H1 (cell line): ENCODE results near the gene SRRT. TPM values are rescaled to one million over a fixed set of nuclear protein-coding genes. Genes with fewer than 3 reads are reported as not detected.

Experiments
- ASH2L ChIP-seq: fragments of 200-600, 300-600 bp; sonication (generic); IDR thresholded peaks from one replicate; pipeline ENCODE4 v1.7.1; 2017; ENCODE audit warnings: low read length
- ATF2 ChIP-seq: IDR thresholded peaks from 2 replicates; pipeline ENCODE4 v1.6.1; 2012; ENCODE audit warnings: low read length, inconsistent platforms
- CBX8 ChIP-seq: fragments of 300-800, 300-1000 bp; sonication (generic); IDR thresholded peaks from 2 replicates; pipeline ENCODE4 v1.7.1; 2016; ENCODE audit warnings: low read depth, low read length, borderline replicate concordance
- CEBPB ChIP-seq: IDR thresholded peaks from 2 replicates; pipeline ENCODE4 v1.6.1; 2012; ENCODE audit warnings: low read depth, low read length
- CHD2 ChIP-seq: IDR thresholded peaks from 2 replicates; pipeline ENCODE4 v1.6.1; 2012; ENCODE audit warnings: low read length, improper control_type of control experiment
- HDAC2 ChIP-seq, 2 experiments: fragments of 300-600 bp in 1 of 2; sonication (generic) in 1 of 2; IDR thresholded peaks; 2 replicates each; pipeline ENCODE4 v1.6.1; 2011 to 2012; ENCODE audit warnings: low read depth in 2 of 2, low read length in 2 of 2, mild to moderate bottlenecking in 2 of 2, moderate library complexity in 2 of 2, borderline replicate concordance in 1 of 2, inconsistent platforms in 1 of 2
- JUN ChIP-seq: IDR thresholded peaks from 2 replicates; pipeline ENCODE4 v1.6.1; 2011; ENCODE audit warnings: low read depth, mild to moderate bottlenecking, improper control_type of control experiment, low read length
- JUND ChIP-seq: IDR thresholded peaks from 2 replicates; pipeline ENCODE4 v1.6.1; 2011; ENCODE audit warnings: mild to moderate bottlenecking, improper control_type of control experiment, low read length
- KDM4A ChIP-seq: IDR thresholded peaks from one replicate; pipeline ENCODE4 v1.7.1; 2012; ENCODE audit warnings: low read depth, mild to moderate bottlenecking, moderate library complexity, low read length, inconsistent platforms; ENCODE audit not compliant: severe bottlenecking
- PHF8 ChIP-seq: fragments of 200-600 bp; sonication (generic); conservative IDR thresholded peaks from 2 replicates; pipeline ENCODE4 v1.7.1; 2012; ENCODE audit warnings: low read depth, mild to moderate bottlenecking, inconsistent platforms, low read length, moderate library complexity
- RAD21 ChIP-seq, 2 experiments: IDR thresholded peaks in 1 of 2; conservative IDR thresholded peaks in 1 of 2; 2 replicates each; pipeline ENCODE4 v1.6.1; 2011; ENCODE audit warnings: low read depth in 2 of 2, low read length in 2 of 2, improper control_type of control experiment in 1 of 2, inconsistent platforms in 1 of 2, mild to moderate bottlenecking in 1 of 2, moderate library complexity in 1 of 2
- RBBP5 ChIP-seq: IDR thresholded peaks from 2 replicates; pipeline ENCODE4 v1.7.1; 2012; ENCODE audit warnings: low read depth, mild to moderate bottlenecking, inconsistent platforms, low read length, moderate library complexity, borderline replicate concordance
- RFX5 ChIP-seq: IDR thresholded peaks from 2 replicates; pipeline ENCODE4 v1.6.1; 2011; ENCODE audit warnings: low read depth, low read length, improper control_type of control experiment, borderline replicate concordance
- RXRA ChIP-seq: IDR thresholded peaks from 2 replicates; pipeline ENCODE4 v1.6.1; 2011; ENCODE audit warnings: low read depth, mild to moderate bottlenecking, low read length, moderate library complexity; ENCODE audit not compliant: insufficient read depth
- SIRT6 ChIP-seq: IDR thresholded peaks from one replicate; pipeline ENCODE4 v1.7.1; 2012; ENCODE audit warnings: low read length, inconsistent platforms
- SP1 ChIP-seq: IDR thresholded peaks from 2 replicates; pipeline ENCODE4 v1.6.1; 2011; ENCODE audit warnings: low read depth, low read length
- SRF ChIP-seq: IDR thresholded peaks from 2 replicates; pipeline ENCODE4 v1.6.1; 2011; ENCODE audit warnings: mild to moderate bottlenecking, low read depth, low read length, moderate library complexity
- SUZ12 ChIP-seq: fragments of 200-600 bp; sonication (generic); IDR thresholded peaks from 2 replicates; pipeline ENCODE4 v1.6.1; 2012; ENCODE audit warnings: mild to moderate bottlenecking, inconsistent platforms, low read length, moderate library complexity, mixed read lengths
- TAF7 ChIP-seq: optimal IDR thresholded peaks from 2 replicates; pipeline ENCODE3; 2011; ENCODE audit warnings: low read depth, mild to moderate bottlenecking, inconsistent platforms, low read length, moderate library complexity, borderline replicate concordance
- TEAD4 ChIP-seq: IDR thresholded peaks from 2 replicates; pipeline ENCODE4 v1.6.1; 2012; ENCODE audit warnings: low read depth, low read length, inconsistent platforms, mixed read lengths
- YY1 ChIP-seq: IDR thresholded peaks from 2 replicates; pipeline ENCODE4 v1.6.1; 2011; ENCODE audit warnings: low read depth, mild to moderate bottlenecking, low read length
- polyA plus RNA-seq, 7 experiments: library from polyadenylated mRNA; depleted of rRNA in 3 of 7; stranded (reverse) in 5 of 7; unstranded in 2 of 7; fragments of >200 nt in 5 of 7; fragments of 200-250 nt in 2 of 7; gene quantifications; 1 replicate in 5 of 7; 2 replicates in 1 of 7; 4 replicates in 1 of 7; pipeline versions ENCODE4 v1.2.1 to v1.2.3, GENCODE V29; 2011 to 2013; ENCODE audit warnings: missing spikeins in 2 of 7, mixed read lengths in 2 of 7
- total RNA-seq: library from RNA; stranded (reverse); fragmentation: NEBNext Ultra II Directional; extraction: Animal tissue kit (Norgen Biotek cat#: 25700); gene quantifications from 2 replicates; pipeline ENCODE4 v1.2.1, GENCODE V29; 2021

Gene SRRT
- total and polyA plus RNA-seq, 2 of the 8 experiments (the other 6 are each of a cell fraction or from before 2014, with no cell fraction given): 66.7 to 237 TPM

- peak; percentile 82 for TF ChIP-seq TEAD4
- TF ChIP-seq RAD21 (IDR thresholded peaks at IDR 0.05 in 1 of 2, conservative IDR thresholded peaks at IDR 0.05 in 1 of 2; ENCODE audit: low read depth in 2 of 2, low read length in 2 of 2): no peak
- no peak for TF ChIP-seq RFX5
- no peak for TF ChIP-seq JUND
- 0 out of 2 replicates have a peak, but pooled peaks have one; percentile 6 for TF ChIP-seq JUN
- no peak for TF ChIP-seq CEBPB
- TF ChIP-seq RXRA: no peak
- TF ChIP-seq RBBP5: peak; percentile 39; the same call in 1 of the 2 replicates
- no peak for TF ChIP-seq SUZ12
- no peak; the same call in 1 of the 2 replicates for TF ChIP-seq PHF8
- peak; percentile 43 for TF ChIP-seq ASH2L
- peak; percentile 99 for TF ChIP-seq YY1
- TF ChIP-seq CBX8: no peak
- 0 out of 2 replicates have a peak, but pooled peaks have one; percentile 27 for TF ChIP-seq CHD2
- no peak for TF ChIP-seq SRF
- no peak for TF ChIP-seq KDM4A
- no peak for TF ChIP-seq HDAC2 (IDR thresholded peaks at IDR 0.05; ENCODE audit: borderline replicate concordance in 1 of 2, low read depth in 2 of 2, low read length in 2 of 2)
- TF ChIP-seq SIRT6: no peak
- peak; percentile 77; the same call in 1 of the 2 replicates for TF ChIP-seq ATF2
- 0 out of 2 replicates have a peak, but pooled peaks have one; percentile 56 for TF ChIP-seq SP1
- TF ChIP-seq TAF7: no peak
Measured at GRCh38 chr7:100837099-100837836, 37.6 kb upstream of the SRRT start (continued).
